ENCODE data around the gene TOPBP1. TPM values are rescaled to one million over a fixed set of nuclear protein-coding genes. Genes with fewer than 3 reads are reported as not detected.
A peak's percentile ranks its signal among the peaks of the same experiment; 100 is the strongest.

TOPBP1 gene
- total RNA-seq, 4 donors from 2014 or later: 11.8 to 21.1 (median 16.9) TPM

GRCh38 chr3:133573054-133573628 lies 88.6 kb downstream of the TOPBP1 start:
- H3K36me3 ChIP-seq: no peaks in the 10 kb centered on the region
- in situ Hi-C loops (cut with MboI; ENCODE audit: low sequenced_read_pairs in 4 of 4) (loop anchor here in 2 of 4 donors (10.0 kb wide), 2 partner anchors 108 to 848 kb away; partner anchors contain the start of gene NPHP3 (in 2 of the 2)), intact Hi-C loops (cut with DNase I; ENCODE audit: low total_unique reads) (loop anchor here (1.0 to 10.0 kb wide), 9 partner anchors 89 to 1156 kb away; partner anchors contain the start of genes ANAPC13, CEP63, DNAJC13 and NPHP3)
- DNase-seq: peak; percentile 100
- H3K4me3 ChIP-seq: peak overlapping the region; percentile 52 to 82 (median 63)
- H3K27ac ChIP-seq: peak overlapping the region; percentile 96 to 99 (median 98)
- peak in 1 of 2 donors; percentile 1 for TF ChIP-seq POLR2A (IDR thresholded peaks at IDR 0.05)
- TF ChIP-seq CTCF (IDR thresholded peaks at IDR 0.05 in 4 of 5, conservative IDR thresholded peaks at IDR 0.05 in 1 of 5): no peak
- ATAC-seq: peak; percentile 89 to 91
- no peaks in the 10 kb centered on the region for H3K9me3 ChIP-seq
- peaks cover 37% of the 10 kb centered on the region in 2 donors for H3K4me1 ChIP-seq
- H3K27me3 ChIP-seq: no peaks in the 10 kb centered on the region

- no peak for ATAC-seq
- in situ Hi-C loops (cut with MboI; ENCODE audit: low sequenced_read_pairs in 4 of 4) (loop anchor here in 2 of 4 donors (10.0 kb wide), 2 partner anchors 108 to 848 kb away; partner anchors contain the start of gene NPHP3 (in 2 of the 2)), intact Hi-C loops (cut with DNase I; ENCODE audit: low total_unique reads) (loop anchor here (1.0 to 10.0 kb wide), 9 partner anchors 90 to 1155 kb away; partner anchors contain the start of genes ANAPC13, CEP63, DNAJC13 and NPHP3)
- H3K27me3 ChIP-seq: no peaks in the 10 kb centered on the region
- H3K4me3 ChIP-seq: peak overlapping the region; percentile 43 to 82 (median 56)
- DNase-seq: no peak
- H3K9me3 ChIP-seq: no peaks in the 10 kb centered on the region
- H3K36me3 ChIP-seq: no peaks in the 10 kb centered on the region
- H3K4me1 ChIP-seq: peaks cover 29 to 30% of the 10 kb centered on the region in 2 donors
- H3K27ac ChIP-seq: peak overlapping the region; percentile 91 to 97 (median 94)
- TF ChIP-seq POLR2A (IDR thresholded peaks at IDR 0.05) (no peak), CTCF (IDR thresholded peaks at IDR 0.05 in 4 of 5, conservative IDR thresholded peaks at IDR 0.05 in 1 of 5) (no peak)
Observed at GRCh38 chr3:133572158-133573053, 89.3 kb downstream of the TOPBP1 start.

GRCh38 chr3:133570937-133571320 lies 90.8 kb downstream of the TOPBP1 start:
- H3K27me3 ChIP-seq: no peaks in the 10 kb centered on the region
- no peaks in the 10 kb centered on the region for H3K9me3 ChIP-seq
- ATAC-seq (no peak), DNase-seq (no peak)
- H3K36me3 ChIP-seq: no peaks in the 10 kb centered on the region
- H3K4me3 ChIP-seq: no peak overlapping the region
- intact Hi-C loops (cut with DNase I; ENCODE audit: low total_unique reads): loop anchor here (5.0 to 10.0 kb wide), 5 partner anchors 91 to 1154 kb away; partner anchors contain the start of genes ANAPC13, CEP63, DNAJC13 and RYK
- peaks cover 17 to 21% of the 10 kb centered on the region in 2 donors for H3K4me1 ChIP-seq
- in situ Hi-C loops (cut with MboI; ENCODE audit: low sequenced_read_pairs in 4 of 4): loop anchor here in 2 of 4 donors (10.0 kb wide), 2 partner anchors 106 to 846 kb away; partner anchors contain the start of gene NPHP3 (in 2 of the 2)
- TF ChIP-seq CTCF (IDR thresholded peaks at IDR 0.05 in 4 of 5, conservative IDR thresholded peaks at IDR 0.05 in 1 of 5) (no peak), POLR2A (IDR thresholded peaks at IDR 0.05) (no peak)
- no peak overlapping the region for H3K27ac ChIP-seq

GRCh38 chr3:133570139-133570936 lies 91.4 kb downstream of the TOPBP1 start:
- H3K4me1 ChIP-seq: peaks cover 11 to 15% of the 10 kb centered on the region in 2 donors
- no peak overlapping the region for H3K27ac ChIP-seq
- no peak for TF ChIP-seq CTCF (IDR thresholded peaks at IDR 0.05 in 4 of 5, conservative IDR thresholded peaks at IDR 0.05 in 1 of 5)
- TF ChIP-seq POLR2A (IDR thresholded peaks at IDR 0.05): no peak
- no peaks in the 10 kb centered on the region for H3K27me3 ChIP-seq
- ATAC-seq (no peak), DNase-seq (no peak)
- no peak overlapping the region for H3K4me3 ChIP-seq
- in situ Hi-C loops (cut with MboI; ENCODE audit: low sequenced_read_pairs in 4 of 4) (loop anchor here in 2 of 4 donors (10.0 kb wide), 2 partner anchors 106 to 846 kb away; partner anchors contain the start of gene NPHP3 (in 2 of the 2)), intact Hi-C loops (cut with DNase I; ENCODE audit: low total_unique reads) (loop anchor here (5.0 to 10.0 kb wide), 5 partner anchors 92 to 1153 kb away; partner anchors contain the start of genes ANAPC13, CEP63, DNAJC13 and RYK)
- no peaks in the 10 kb centered on the region for H3K36me3 ChIP-seq
- H3K9me3 ChIP-seq: no peaks in the 10 kb centered on the region

Data from gastrocnemius medialis (tissue), 4 donors.